ENCODE measurements around the gene REXO5. TPM values are rescaled to one million over a fixed set of nuclear protein-coding genes. Genes with fewer than 3 reads are reported as not detected.

Gene REXO5
- total and polyA plus RNA-seq, 2 of the 13 experiments (the other 11 are each of a cell fraction or from before 2014, with no cell fraction given) = 5.9 to 13.1 TPM

DNA sequence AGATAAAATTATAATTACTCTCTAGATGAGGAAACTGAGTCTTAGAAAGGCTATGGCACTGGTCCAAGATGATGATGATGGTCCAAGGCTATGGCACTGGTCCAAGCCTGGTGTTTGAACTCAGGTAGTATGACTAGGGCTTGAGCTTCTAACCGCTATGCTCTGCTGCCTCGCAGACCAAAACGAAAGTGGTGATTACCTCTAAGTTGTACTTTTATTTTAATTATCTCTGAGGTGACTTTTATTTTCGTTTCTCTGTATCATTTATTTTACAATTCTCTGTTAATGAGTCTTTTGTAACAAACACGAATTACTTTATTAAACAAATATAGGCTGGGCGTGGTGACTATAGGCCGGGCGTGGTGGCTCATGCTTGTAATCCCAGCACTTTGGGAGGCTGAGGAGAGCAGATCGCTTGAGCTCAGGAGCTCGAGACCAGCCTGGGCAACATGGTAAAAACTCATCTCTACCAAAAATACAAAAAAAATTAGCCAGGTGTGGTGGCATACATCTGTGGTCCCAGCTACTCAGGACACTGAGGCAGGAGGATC is 5.6 kb downstream of the REXO5 start (continued):
- TF ChIP-seq, protein P1, sequence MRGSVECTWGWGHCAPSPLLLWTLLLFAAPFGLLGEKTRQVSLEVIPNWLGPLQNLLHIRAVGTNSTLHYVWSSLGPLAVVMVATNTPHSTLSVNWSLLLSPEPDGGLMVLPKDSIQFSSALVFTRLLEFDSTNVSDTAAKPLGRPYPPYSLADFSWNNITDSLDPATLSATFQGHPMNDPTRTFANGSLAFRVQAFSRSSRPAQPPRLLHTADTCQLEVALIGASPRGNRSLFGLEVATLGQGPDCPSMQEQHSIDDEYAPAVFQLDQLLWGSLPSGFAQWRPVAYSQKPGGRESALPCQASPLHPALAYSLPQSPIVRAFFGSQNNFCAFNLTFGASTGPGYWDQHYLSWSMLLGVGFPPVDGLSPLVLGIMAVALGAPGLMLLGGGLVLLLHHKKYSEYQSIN (CRISPR knock-in tag; IDR thresholded peaks at IDR 0.05; ENCODE audit: borderline replicate concordance) = no peak
- TF ChIP-seq HIVEP1 (CRISPR knock-in tag; IDR thresholded peaks at IDR 0.05) = no peak
- TF ChIP-seq CHD2 (IDR thresholded peaks at IDR 0.05; ENCODE audit: low read depth, low read length) = no peak
- no peak for TF ChIP-seq SRSF1 (optimal IDR thresholded peaks at IDR 0.05; ENCODE audit: low read depth, low read length)
- TF ChIP-seq, protein P2, sequence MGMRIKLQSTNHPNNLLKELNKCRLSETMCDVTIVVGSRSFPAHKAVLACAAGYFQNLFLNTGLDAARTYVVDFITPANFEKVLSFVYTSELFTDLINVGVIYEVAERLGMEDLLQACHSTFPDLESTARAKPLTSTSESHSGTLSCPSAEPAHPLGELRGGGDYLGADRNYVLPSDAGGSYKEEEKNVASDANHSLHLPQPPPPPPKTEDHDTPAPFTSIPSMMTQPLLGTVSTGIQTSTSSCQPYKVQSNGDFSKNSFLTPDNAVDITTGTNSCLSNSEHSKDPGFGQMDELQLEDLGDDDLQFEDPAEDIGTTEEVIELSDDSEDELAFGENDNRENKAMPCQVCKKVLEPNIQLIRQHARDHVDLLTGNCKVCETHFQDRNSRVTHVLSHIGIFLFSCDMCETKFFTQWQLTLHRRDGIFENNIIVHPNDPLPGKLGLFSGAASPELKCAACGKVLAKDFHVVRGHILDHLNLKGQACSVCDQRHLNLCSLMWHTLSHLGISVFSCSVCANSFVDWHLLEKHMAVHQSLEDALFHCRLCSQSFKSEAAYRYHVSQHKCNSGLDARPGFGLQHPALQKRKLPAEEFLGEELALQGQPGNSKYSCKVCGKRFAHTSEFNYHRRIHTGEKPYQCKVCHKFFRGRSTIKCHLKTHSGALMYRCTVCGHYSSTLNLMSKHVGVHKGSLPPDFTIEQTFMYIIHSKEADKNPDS (CRISPR knock-in tag; IDR thresholded peaks at IDR 0.05) = no peak
- no peak for TF ChIP-seq HMG20B (CRISPR knock-in tag; conservative IDR thresholded peaks at IDR 0.05)

DNA sequence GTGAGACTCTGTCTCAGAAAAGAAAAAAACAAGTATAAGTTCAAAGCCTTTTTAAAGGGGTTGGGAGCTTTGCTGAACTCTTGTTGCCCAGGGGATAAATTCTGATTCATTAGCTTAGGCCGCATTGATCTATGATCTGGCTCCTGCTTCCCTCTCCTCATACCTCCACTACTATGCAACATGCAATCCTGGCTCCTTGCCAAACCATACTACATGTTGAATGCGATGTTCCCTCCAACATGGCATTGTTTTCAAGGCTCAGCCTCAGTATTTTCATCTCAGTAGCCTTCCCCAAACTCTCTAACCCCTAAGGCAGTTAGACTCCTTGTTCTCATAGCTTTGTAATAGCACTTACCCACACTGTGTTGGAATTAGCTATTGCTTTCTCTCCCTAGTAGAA is 6.2 kb downstream of the REXO5 start:
- intact Hi-C loops (cut with micrococcal nuclease; ENCODE audit: unreplicated experiment) (no loop called here), in situ Hi-C loops (cut with HindIII; ENCODE audit: extremely low pct_ligation_motif_present, low pct_unique_long_range_greater_than_20kb) (no loop called here)
- no peak for FAIRE-seq
- no peak overlapping the region for H3K9ac ChIP-seq (ENCODE audit: insufficient read depth, low read depth, low read length)
- WGBS (ENCODE audit: low lambda C conversion rate) = 89% methylated on average over 2 of the region's 2 CpGs
- no peak overlapping the region for H2AFZ ChIP-seq (ENCODE audit: low read length)
- H3K27me3 ChIP-seq (ENCODE audit: control insufficient read depth in 1 of 2, insufficient read depth in 2 of 2, low read length in 2 of 2) = no peaks in the 10 kb centered on the region
- peaks cover 10% of the 10 kb centered on the region for H3K4me1 ChIP-seq (ENCODE audit: insufficient read depth, low read length)
- H3K27ac ChIP-seq (ENCODE audit: extremely low read length, insufficient read depth, low read length) = no peak overlapping the region
- ChIA-PET POLR2A (no interaction called here), CTCF (ENCODE audit: low intra/inter-chr PET ratio, low total read pairs) (no interaction called here)
- BruUV-seq (replicated peaks) = no TSS peak
- H4K20me1 ChIP-seq (ENCODE audit: insufficient read depth, low read length) = no peaks in the 10 kb centered on the region
- TF ChIP-seq LCORL (IDR thresholded peaks at IDR 0.05) = 0 out of 2 replicates have a peak, but pooled peaks have one; percentile 41
- no peak for TF ChIP-seq LCORL (CRISPR knock-in tag; IDR thresholded peaks at IDR 0.05)
- no peak for TF ChIP-seq ZNF256 (CRISPR knock-in tag; conservative IDR thresholded peaks at IDR 0.05)
- TF ChIP-seq HOXA9 (CRISPR knock-in tag; IDR thresholded peaks at IDR 0.05; ENCODE audit: borderline replicate concordance) = 0 out of 2 replicates have a peak, but pooled peaks have one; percentile 33
- no peaks in the 10 kb centered on the region for H3K9me3 ChIP-seq (ENCODE audit: low read length)
- H3K4me3 ChIP-seq (replicated peaks in 1 of 3; ENCODE audit: insufficient read depth in 1 of 3, low read depth in 2 of 3, low read length in 3 of 3) = no peak overlapping the region
- H3K36me3 ChIP-seq (replicated peaks in 1 of 2; ENCODE audit: control insufficient read depth in 1 of 2, insufficient read depth in 2 of 2, low read length in 2 of 2) = peaks cover 0 to 17% of the 10 kb centered on the region in 2 experiments; a peak in 2 of 5 replicates
- no peak overlapping the region for H3K4me2 ChIP-seq (ENCODE audit: low read depth, low read length)
- ATAC-seq = no peak
- H3K79me2 ChIP-seq (ENCODE audit: insufficient read depth, low read length) = no peaks in the 10 kb centered on the region
- DNase-seq (ENCODE audit: low spot score) = no peak

Measured in HepG2 (cell line).